NCI-H2196 (cell line): ENCODE measurements around the gene GANC.

Experiments
- DNase-seq: peaks from one replicate; lab custom pipeline; 2025; ENCODE audit not compliant: unreplicated experiment; lab: John Stamatoyannopoulos, UW

The GANC gene

GRCh38 chr15:42338500-42338899, 65.5 kb downstream of the GANC start:
- DNase-seq, result no peak

- no peak for DNase-seq
These were observed 70.7 kb downstream of the GANC start for GRCh38 chr15:42343596-42344232.

DNA sequence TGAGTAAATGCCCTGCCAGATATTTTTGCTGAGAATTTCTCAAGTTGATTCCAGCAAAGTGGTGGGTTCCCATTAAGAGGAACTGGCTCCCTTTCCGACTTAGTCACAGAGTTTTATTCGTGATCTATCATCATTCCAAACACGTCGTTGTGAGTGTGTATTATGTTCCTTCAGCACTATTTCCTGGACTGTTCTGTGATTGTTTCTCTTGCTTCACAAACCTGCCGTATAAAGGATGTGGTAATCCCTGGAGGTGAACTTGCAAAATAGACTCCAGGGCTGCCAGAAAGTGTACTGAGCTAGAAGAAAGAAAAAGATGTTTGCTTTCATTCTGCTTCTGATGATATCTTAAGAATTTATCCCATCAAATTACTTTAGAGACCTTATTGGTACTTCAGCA, 71.8 kb downstream of the GANC start:
- DNase-seq, result no peak

DNA sequence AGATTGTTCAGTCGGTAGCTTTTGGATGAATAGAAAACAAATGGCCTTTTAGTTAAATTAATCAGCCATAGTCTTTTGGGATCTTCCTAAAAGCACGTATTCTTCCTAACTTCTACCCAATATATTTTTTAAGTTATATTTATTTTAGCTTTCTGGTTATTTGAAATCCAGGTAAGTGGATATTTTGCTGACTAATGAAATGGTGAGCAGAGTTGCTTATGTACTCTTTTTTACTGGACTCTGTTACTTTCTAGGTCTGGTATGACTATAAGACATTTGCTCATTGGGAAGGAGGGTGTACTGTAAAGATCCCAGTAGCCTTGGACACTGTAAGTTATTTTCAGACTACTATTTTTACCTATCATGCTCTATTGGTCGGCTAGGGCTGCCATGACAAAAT, 72.5 kb downstream of the GANC start:
- DNase-seq, result no peak

- no peak for DNase-seq
These were observed 75.1 kb downstream of the GANC start for GRCh38 chr15:42348083-42348482.

- DNase-seq, result no peak
These were observed 76.2 kb downstream of the GANC start for GRCh38 chr15:42349186-42349585.

DNA sequence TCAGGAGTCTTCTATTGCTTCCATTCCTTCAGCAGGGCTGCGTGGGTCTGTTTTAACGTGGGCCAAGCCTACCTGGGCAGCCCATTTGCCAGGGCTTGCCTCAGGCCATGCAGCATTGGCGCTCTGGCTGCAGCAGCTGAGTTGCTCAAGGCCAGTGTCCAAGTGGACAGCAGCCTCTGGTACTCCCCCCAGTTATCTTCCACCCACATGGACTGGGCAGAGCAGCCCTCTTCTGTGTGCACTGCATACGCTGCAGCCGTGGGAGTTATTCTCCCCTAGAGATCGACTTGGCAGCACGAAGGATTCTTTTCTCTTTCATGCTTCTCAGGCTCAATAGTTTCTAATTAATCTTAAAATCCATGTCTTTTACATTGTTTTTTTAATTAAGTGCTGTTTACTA, 79.4 kb downstream of the GANC start:
- DNase-seq, result no peak

DNA sequence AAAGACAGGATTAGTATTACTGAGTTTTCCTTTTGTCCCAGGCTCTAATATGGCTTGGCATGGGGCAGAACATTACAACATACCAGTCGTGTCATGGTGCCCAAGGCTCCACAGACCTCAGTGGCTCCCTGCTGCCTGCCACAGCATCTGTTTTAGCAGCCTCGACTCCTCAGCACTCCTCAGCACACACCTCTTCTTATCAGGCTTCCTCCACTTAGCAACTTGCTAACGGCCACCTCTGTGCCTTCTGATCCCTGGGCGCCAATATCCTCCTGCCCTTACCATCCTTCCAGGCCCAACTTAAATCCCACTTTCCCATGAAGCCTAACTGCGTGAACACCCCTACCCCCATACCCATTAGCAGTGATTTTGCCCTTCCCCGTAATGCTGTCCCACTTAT, 80.1 kb downstream of the GANC start:
- DNase-seq, result no peak

DNA sequence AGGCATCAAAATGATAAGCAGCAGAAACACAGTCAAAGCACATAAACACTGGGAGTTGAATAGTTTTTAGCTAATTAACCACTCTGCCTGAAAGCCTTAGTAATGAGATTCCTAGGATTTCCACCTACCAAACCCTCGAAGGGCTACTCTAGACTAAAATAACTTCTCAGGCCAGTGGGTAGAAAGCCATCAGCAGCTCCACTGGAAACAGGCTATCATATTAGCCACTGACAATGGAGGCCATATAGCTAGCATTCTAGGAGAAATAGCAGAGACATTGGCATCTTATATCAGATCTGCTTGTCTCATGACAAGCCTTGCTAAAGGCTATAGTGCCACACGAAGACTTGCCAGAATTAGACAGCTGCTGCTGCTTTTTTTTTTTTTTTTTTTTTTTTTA, 81.8 kb downstream of the GANC start:
- no peak for DNase-seq

DNA sequence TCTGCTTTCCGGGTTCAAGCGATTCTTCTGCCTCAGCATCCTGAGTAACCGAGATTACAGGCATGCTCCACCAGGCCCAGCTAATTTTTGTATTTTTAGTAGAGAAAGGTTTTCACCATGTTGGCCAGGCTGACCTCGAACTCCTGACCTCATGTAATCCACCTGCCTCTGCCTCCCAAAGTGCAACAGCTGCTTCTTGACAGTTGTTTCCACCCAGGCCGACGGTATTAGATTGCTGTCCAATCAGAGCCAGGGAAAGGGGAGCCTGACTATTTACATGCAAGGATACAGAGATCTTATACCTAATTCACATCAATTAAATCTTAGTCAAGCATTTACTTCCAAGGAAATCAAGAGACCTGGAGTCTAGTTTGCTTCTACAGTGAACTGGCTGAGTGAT, 82.3 kb downstream of the GANC start:
- no peak for DNase-seq

GRCh38 chr15:42356851-42357250, 83.8 kb downstream of the GANC start:
- DNase-seq, result no peak

GRCh38 chr15:42358141-42358540, 85.1 kb downstream of the GANC start:
- DNase-seq, result no peak

DNA sequence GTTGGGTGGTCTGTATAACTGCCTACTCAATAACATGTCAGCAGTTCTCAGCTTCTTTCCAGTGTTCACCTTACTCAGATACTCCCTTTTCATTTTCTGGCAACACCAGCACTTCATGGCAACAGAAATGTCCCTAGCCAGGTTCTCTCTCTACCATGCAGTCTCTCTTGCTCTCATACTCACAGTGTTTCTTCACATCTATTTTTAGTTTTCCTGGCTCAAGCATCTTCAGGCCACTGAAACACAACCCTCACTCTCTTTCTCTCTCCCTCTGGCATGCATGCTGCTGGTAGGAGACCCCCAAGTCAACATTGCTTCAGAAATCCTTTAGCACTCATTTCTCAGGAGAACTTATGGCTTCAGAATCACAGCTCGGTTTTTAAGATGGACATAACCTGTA, 86.2 kb downstream of the GANC start, which contains the start of gene CAPN3:
Gene CAPN3, plus strand, starts transcription at position 253 of the 400 bp plus-strand sequence. CDS start 305 bp downstream, outside the sequence.
- DNase-seq, result no peak

- DNase-seq, result no peak
These were observed 87.0 kb downstream of the GANC start for GRCh38 chr15:42359985-42360384.

- no peak for DNase-seq
These were observed 87.6 kb downstream of the GANC start for GRCh38 chr15:42360535-42361112.

GRCh38 chr15:42363487-42363886, 90.5 kb downstream of the GANC start:
- no peak for DNase-seq

DNA sequence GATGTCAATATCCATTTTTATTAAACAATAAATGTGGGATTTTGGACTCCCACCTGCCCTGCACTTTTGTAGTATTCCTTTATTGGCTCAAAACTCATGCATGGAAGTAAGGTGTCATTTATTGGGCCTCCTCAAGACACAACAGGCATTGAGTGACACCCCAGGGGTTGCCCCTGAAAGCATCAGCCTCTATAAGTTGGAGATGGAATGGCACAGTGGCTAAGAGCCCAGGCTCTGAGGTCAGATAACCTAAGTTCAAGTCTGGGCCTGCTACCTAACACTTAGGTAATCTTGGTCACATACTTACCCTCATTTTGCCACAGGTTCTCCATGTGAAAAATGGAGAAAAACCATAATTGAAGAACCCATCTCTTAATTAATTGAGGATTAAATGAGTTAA, 90.9 kb downstream of the GANC start:
- no peak for DNase-seq

DNA sequence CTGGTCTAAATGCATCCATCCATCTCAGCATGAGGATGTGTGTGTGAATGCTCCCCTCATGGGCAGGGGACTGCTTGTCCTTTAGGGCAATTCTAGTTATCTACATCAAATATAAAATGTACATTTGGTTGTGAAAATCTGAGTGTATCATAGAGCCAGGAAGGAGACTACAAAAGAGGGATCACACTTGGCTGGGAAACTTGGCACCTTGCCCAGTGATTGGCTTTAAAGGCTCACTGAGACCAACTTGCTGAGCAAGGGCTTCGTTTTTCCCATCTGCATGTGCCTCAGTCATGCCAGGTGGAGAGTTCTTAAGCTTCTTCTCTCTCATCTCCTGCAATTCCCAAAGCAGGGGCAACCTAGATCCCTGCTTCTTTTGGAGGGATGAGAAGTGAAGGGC, 91.5 kb downstream of the GANC start:
- peak; percentile 47 for DNase-seq

DNA sequence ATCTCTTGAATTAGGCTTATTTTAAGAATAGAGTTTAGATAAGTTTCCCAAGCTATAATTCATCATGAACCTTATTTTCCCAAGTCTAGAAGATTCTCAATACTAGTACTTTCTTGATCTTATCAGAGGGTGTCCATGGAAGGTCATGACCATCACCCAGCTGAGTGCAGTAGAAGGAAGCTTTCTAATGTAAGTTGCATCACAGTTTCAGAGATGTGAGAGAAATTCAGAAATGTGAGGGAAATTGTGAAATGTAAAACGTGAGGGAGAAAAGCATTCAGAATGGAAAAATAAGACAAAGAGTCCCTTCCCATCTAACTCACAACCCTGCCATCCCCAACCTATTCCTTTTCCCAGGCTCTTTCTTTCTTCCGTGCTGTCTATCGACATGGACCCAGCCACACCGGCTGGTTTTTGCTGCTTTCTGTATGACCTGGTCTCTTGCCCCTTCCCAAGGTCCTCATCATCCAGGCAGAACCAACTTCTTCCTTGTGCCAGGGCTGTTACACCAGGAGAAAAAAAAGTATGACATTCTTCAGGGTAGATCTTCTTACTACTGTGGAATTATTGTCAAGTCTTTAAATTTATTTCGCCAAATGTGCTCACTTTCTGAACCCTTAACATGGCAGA, 93.0 kb downstream of the GANC start:
- no peak for DNase-seq

DNA sequence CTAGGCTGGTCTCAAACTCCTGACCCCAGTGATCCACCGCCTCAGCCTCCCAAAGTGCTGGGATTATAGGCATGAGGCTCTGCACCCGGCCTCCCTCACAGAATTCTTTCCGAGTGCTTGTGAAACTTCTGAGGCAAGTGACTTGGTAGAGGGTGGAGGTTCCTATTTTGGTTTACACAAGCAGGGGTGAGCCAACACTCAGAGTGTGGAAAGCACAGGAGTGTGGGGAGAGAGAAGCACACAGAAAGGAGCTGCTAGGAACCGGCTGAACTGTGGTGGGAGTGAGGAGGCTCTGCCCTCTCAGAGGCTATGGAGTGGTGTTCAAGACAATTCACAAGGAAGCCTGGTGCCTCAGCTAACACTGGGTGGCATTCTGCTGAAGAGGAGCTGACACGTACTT, 94.0 kb downstream of the GANC start:
- no peak for DNase-seq

- no peak for DNase-seq
These were observed 95.1 kb downstream of the GANC start for GRCh38 chr15:42368096-42368495.

GRCh38 chr15:42371096-42371495, 98.1 kb downstream of the GANC start:
- no peak for DNase-seq

DNA sequence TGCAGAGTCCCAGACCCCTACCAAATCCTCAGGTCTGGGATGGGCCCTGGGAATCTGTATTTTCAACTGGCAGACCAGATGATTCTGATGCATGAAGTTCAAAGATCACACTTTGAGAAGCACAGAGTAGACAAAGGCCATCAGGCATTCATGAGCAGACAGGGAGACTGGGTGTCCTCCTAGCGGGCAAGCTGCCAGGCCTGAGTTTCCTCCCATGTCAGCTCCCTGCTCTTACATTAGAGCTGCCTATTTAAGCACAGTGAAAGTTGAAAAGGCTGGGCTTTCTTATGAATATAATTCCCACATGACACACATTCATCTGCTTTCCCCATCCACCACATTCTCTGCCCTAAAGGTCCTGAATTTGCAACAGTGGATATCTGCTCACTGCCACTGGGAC, 100.3 kb downstream of the GANC start:
- no peak for DNase-seq
